Activated naive CD4-positive, alpha-beta T cell treated with anti-CD3 and anti-CD28 coated beads, Interleukin-2, amount 50 U/mL, for 16 hours (primary cell): Measurements from ENCODE around the gene ST3GAL3.
A peak's percentile ranks its signal among the peaks of the same experiment; 100 is the strongest.

Experiments used
- DNase-seq: peaks from one replicate; pipeline ENCODE4 v3.0.0-alpha.2; 2020

ST3GAL3 gene, protein sequence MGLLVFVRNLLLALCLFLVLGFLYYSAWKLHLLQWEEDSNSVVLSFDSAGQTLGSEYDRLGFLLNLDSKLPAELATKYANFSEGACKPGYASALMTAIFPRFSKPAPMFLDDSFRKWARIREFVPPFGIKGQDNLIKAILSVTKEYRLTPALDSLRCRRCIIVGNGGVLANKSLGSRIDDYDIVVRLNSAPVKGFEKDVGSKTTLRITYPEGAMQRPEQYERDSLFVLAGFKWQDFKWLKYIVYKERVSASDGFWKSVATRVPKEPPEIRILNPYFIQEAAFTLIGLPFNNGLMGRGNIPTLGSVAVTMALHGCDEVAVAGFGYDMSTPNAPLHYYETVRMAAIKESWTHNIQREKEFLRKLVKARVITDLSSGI

DNA sequence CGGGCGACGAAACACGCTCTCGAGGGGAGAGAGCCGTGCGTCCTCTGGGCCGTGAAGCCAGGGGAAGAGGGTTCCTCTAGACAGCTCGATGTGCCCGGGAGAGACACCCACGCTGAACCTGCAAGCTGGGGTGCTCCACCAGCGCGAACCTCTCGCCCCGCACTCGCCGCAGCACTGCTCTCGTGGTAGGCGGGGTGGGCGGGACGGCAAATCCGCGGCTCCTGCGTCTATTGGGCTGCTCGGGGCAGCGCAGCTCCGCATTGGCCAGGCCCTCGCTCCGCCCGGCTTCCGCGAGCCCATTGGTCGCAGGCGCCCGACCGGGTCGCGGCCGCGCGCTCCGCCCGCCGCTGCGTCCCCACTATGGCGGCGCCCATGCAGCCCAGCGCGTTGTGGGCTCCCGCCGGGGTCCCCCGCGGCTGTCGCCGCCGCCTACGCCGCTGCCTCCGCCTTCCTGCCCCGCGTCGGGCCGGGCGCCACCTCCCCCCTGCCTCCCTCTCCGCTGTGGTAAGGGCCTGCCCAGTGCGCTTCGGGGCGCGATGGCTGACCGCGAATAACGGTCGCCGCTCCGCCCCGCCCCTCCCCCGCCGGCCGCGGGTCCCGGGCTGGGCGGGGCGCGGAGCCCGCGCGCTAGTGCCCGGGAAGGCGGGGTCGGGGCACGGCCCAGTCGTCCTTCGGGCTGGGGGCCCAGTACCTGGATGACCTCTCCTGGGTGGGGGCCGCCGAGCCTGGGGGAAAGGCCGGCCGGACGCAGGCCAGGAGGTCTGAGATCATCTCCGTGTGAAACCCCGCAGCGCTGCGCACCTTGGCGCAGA, at the start of gene ST3GAL3:
Gene ST3GAL3, plus strand, starts transcription at position 347 of the 812 bp plus-strand sequence. CDS start 28,727 bp downstream, outside the sequence.
- DNase-seq = peak; percentile 96

GRCh38 chr1:43659212-43660166, 47.8 kb upstream of the ST3GAL3 start:
- no peak for DNase-seq

DNA sequence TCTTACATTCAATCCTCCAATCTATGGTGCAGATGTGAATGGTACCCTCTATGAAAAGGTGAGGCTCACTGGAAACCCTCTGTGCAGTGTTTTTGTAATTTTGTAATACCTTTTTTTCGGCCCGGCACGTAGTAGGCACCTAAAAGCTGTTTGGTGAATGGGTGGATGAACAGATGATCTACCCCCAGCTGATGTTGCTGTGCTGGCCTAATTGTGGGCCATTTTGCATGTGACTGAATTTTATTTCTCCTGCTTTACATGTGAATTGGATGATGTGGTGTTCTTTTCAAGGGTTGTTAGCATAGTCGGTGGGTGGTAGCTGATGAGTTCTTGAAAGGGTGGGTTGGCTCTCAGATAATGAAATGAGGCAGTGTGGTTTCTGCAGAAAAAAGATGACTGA, 47.0 kb upstream of the ST3GAL3 start:
- no peak for DNase-seq

GRCh38 chr1:43664369-43664768, 43.0 kb upstream of the ST3GAL3 start:
- no peak for DNase-seq

GRCh38 chr1:43666608-43667007, 40.7 kb upstream of the ST3GAL3 start:
- DNase-seq = no peak

GRCh38 chr1:43668956-43669355, 38.4 kb upstream of the ST3GAL3 start:
- no peak for DNase-seq

GRCh38 chr1:43669878-43670277, 37.5 kb upstream of the ST3GAL3 start:
- no peak for DNase-seq

- DNase-seq = no peak
These were observed 36.1 kb upstream of the ST3GAL3 start for GRCh38 chr1:43671193-43671592.

DNA sequence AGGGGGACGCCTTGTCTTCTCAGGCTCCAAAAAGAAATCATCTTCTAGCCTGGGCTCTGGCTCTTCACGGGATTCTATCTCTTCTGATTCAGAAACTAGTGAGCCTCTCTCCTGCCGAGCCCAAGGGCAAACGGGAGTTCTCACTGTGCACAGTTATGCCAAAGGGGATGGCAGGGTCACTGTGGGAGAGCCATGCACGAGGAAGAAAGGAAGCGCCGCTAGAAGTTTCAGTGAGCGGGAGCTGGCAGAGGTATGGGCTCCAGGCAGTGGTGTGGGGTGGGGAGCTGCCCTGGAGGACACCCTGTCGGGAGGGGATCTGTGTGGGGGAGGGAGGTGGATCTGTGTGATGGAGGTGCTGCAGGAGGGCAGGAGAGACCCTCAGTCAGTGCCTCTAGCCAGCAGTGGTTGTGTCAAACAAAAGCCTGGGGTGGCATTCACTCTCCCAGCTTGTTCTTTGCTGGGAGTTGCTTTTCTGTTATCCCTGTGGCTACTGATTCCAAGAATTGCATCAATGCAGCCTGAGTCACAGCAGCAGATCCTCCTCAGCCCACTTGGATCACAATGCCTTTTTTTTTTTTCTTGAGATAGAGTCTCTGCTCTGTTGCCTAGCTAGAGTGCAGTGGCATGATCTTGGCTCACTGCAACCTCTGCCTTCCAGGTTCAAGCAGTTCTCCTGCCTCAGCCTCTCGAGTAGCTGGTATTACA, 35.6 kb upstream of the ST3GAL3 start:
- no peak for DNase-seq

DNA sequence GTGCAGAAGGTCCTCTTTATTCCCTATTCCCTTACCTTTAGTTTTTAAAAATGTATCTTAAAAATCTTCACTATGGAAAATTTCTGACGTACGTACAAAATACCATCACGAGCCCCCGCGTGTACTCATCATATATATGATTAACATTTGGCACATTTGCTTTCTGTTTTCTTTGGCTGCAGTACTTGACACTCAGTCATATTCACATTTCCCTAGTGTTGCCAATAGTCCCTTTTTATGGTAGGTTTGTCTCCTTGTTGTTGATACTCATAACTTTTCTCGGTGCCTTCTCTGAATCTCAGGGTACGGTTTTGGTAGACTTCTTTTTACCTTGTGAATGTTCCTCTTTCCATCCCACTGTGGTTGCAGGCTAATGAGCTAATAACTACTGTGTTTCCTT, 34.1 kb upstream of the ST3GAL3 start:
- DNase-seq = no peak

GRCh38 chr1:43678940-43679339, 28.4 kb upstream of the ST3GAL3 start:
- DNase-seq = no peak

- DNase-seq = no peak
These were observed 23.8 kb upstream of the ST3GAL3 start for GRCh38 chr1:43683560-43683959.

- no peak for DNase-seq
These were observed 20.5 kb upstream of the ST3GAL3 start for GRCh38 chr1:43686801-43687200.

DNA sequence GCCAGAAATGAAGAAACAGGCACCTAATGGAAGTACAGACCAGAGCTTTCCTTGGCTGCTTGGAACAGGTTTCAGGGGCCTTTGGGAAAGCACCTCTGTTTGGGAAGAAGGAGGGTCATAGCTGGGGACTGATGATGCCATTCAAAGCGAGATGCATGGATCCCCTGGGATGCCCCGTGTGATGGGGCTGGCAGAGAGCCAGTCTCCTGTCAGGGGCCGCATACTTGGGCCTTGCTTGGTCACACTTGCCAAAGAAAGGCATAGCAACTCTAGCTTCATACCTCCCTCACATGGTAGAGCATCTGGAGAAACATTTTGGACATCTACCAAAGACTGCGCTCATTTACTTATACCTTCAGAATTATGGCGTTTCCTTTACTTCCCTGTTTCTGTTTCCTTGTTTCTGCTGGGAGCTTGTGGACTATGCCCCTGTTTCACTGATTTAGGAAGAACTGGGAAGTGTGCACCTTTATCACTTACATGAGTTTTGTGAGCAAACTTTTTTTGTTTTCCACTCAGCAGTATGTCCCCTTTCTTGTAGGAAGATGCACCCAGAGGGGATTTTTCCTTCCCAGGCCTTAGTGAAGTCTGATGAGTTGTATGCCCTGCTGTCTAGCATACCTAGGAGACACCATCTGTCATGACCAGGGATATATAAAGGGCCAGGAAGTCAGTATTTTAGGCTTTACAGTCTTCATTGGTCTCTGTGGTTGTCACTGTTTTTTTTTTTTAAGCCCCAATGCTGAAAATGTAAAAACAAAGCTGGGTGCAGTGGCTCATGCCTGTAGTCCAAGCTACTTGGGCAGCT, 19.8 kb upstream of the ST3GAL3 start:
- DNase-seq = no peak

- no peak for DNase-seq
These were observed 19.3 kb upstream of the ST3GAL3 start for GRCh38 chr1:43688109-43688387.

DNA sequence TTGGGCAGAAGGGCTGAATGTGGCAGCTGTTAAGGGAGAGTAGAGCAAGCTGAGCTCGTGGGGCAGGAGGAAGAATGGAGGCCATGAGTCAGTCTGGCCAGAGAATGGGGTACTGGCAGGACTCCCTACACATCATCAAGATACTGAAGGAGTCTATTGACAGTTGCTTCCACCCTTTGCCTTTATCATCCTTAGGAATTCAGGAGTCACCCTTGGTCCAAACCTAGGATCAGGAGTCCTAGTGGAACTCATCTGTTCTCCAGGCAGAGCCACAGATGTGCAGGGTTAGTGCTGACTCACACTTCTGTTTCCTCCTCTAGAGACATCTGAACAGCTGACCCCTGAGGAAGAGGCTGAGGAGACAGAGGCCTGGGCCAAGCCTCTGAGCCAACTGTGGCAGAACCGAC, 18.7 kb upstream of the ST3GAL3 start:
- no peak for DNase-seq

DNA sequence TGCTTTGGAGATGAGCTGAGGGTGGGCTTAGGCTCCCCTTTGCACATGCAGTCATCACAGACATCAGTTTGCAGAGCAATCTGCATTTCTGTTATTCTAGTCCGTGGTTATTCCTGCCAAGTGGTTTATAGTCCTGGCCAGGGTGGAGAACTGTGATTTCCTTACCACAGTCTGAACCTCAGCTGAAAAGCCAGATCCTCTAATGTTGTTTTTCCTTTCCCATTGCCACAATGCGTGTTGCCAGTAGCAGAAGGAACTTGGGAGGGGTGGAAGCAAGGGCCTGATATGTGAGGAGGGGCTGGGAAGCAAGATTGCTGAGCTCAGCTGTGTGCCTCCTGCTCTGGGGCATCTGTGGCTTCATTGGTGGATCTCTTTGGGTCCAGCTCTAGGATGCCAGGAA, 18.0 kb upstream of the ST3GAL3 start:
- no peak for DNase-seq

DNA sequence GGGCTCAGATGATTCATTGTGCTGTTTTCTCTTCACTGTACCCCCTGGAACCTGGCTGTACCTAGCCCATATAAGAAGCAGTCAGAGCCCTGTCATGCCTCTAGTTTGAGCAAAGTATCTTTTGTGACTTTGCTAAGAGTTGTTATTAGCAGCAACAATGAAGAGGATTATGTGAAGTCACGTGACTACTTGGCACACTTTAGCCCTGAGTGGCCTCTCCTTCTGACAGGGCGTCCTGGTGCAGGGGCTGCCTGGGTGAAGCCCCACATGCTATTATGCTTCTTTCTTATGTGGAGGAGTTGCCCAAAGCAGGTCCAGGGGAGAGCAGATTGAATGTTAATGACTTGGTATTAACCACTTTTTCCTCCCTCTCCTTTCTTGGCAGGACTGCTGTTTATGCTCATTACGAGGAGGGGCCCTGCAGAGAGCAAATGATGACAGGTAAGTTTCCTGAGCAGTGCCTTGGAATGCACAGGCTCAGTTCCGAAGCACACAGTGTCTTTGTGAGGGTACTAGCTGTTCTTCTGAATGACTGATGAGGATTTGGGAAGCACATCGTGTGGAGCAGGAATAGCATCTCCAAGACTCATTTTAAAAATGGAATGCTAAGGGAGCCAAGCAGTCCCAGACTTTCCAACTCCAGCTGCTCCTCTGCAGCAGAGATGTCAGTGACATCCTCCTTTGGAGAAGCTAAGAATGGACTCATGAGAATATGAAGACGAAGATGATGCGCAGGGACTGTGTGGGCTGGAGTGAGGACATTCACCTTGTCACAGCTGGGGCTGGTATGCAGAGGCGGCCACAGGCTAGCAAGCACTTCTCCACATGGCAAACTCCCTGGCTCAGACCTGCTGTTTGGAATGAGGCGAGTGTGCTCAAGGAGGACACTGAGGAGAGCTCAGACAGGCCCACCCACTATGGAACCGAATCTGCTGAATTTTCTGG, 15.2 kb upstream of the ST3GAL3 start:
- no peak for DNase-seq

- DNase-seq = no peak
These were observed 14.0 kb upstream of the ST3GAL3 start for GRCh38 chr1:43693371-43693770.

DNA sequence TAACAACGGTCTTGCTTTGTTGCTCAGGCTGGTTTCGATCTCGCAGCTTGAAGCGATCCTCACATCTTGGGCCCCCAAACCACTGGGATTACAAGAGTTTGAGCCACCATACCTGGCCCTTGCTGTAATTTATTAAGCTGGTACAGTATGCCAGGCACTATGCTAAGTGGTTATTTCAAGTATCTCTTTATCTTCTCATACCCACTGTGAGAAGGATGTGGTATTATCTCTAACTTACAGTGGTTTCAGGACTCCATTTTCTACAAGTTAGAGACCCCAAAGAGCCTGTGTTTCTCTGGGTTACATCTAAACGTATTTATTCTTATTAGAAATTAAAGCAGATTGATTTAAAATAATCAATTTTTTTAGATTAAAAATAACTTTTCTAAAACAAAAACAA, 8.1 kb upstream of the ST3GAL3 start:
- DNase-seq = no peak

GRCh38 chr1:43703836-43704235, 3.5 kb upstream of the ST3GAL3 start:
- no peak for DNase-seq
